HG03342 (cell line): ENCODE measurements around the gene CASP1.
A peak's percentile ranks its signal among the peaks of the same experiment; 100 is the strongest.

ENCODE experiments used
- ATAC-seq: cut with Tn5 transposase; IDR thresholded peaks from one replicate; pipeline ENCODE4 v1.9.1; 2021; ENCODE audit warnings: mild to moderate bottlenecking, moderate library complexity; ENCODE audit not compliant: unreplicated experiment

Gene CASP1

GRCh38 chr11:105046898-105047579 is 12.1 kb upstream of the CASP1 start:
- no peak for ATAC-seq

- ATAC-seq = no peak
Observed at GRCh38 chr11:105045676-105046296, 10.8 kb upstream of the CASP1 start.

- peak; percentile 98 for ATAC-seq
Observed at GRCh38 chr11:105044557-105045524, 9.9 kb upstream of the CASP1 start, which contains the start of gene CARD16. Gene CARD16 (minus strand): TSS chr11:105045335. CDS start chr11:105045297, 38 bp downstream.

- ATAC-seq = no peak
Observed at GRCh38 chr11:105042178-105042577, 7.2 kb upstream of the CASP1 start.

- ATAC-seq = no peak
Observed at GRCh38 chr11:105040703-105041102, 5.8 kb upstream of the CASP1 start.

- peak; percentile 20 for ATAC-seq
Observed at GRCh38 chr11:105034388-105034787, 556 bp downstream of the CASP1 start.

GRCh38 chr11:105033781-105034180 is 1.2 kb downstream of the CASP1 start:
- no peak for ATAC-seq

- no peak for ATAC-seq
Observed at GRCh38 chr11:105033343-105033742, 1.6 kb downstream of the CASP1 start.

GRCh38 chr11:105032495-105032894 is 2.4 kb downstream of the CASP1 start:
- ATAC-seq = no peak

GRCh38 chr11:105027678-105028077 is 7.3 kb downstream of the CASP1 start:
- no peak for ATAC-seq

GRCh38 chr11:105024394-105024793 is 10.6 kb downstream of the CASP1 start:
- ATAC-seq = no peak

- ATAC-seq = no peak
Observed at GRCh38 chr11:105023003-105023402, 11.9 kb downstream of the CASP1 start, which contains the start of gene CASP5. Gene CASP5 (minus strand): TSS chr11:105023168. CDS start chr11:105023136, 32 bp downstream.

- no peak for ATAC-seq
Observed at GRCh38 chr11:105022527-105022926, 12.4 kb downstream of the CASP1 start.

GRCh38 chr11:105007463-105007862 is 27.5 kb downstream of the CASP1 start:
- ATAC-seq = no peak

- ATAC-seq = no peak
Observed at GRCh38 chr11:105005451-105005845, 29.5 kb downstream of the CASP1 start.

- no peak for ATAC-seq
Observed at GRCh38 chr11:105004021-105004420, 30.9 kb downstream of the CASP1 start.

- ATAC-seq = no peak
Observed at GRCh38 chr11:105003151-105003550, 31.8 kb downstream of the CASP1 start.

GRCh38 chr11:105000797-105001196 is 34.1 kb downstream of the CASP1 start:
- ATAC-seq = peak; percentile 92

GRCh38 chr11:105000167-105000566 is 34.8 kb downstream of the CASP1 start:
- no peak for ATAC-seq

- ATAC-seq = no peak
Observed at GRCh38 chr11:104999721-105000120, 35.2 kb downstream of the CASP1 start.

- ATAC-seq = no peak
Observed at GRCh38 chr11:104997288-104997687, 37.7 kb downstream of the CASP1 start.
